Measurements from ENCODE around the gene MOB2. TPM values are rescaled to one million over a fixed set of nuclear protein-coding genes. Genes with fewer than 3 reads are reported as not detected.

MOB2 gene
- total RNA-seq, 1 experiment from 2014 or later: 29.8 TPM

- Mint-ChIP-seq H3K4me1 (ENCODE audit: low read depth, unreplicated experiment) (peaks cover 9% of the 10 kb centered on the region), H3K27ac (ENCODE audit: unreplicated experiment) (no peak overlapping the region), H3K36me3 (ENCODE audit: insufficient read depth, unreplicated experiment) (peaks cover 5% of the 10 kb centered on the region), H3K9me3 (ENCODE audit: low read depth, unreplicated experiment) (no peaks in the 10 kb centered on the region), H3K4me3 (ENCODE audit: low read depth, unreplicated experiment) (no peak overlapping the region), H3K27me3 (ENCODE audit: unreplicated experiment) (peaks cover under 1% of the 10 kb centered on the region)
- no peak for DNase-seq
- CTCF ChIA-PET: no interaction called here
- intact Hi-C loops (cut with micrococcal nuclease; ENCODE audit: unreplicated experiment): no loop called here
- no TSS peak for BruUV-seq (replicated peaks)
- no peak for TF ChIP-seq CTCF (IDR thresholded peaks at IDR 0.05; ENCODE audit: unreplicated experiment)
These were observed 46.2 kb upstream of the MOB2 start for GRCh38 chr11:1532606-1533341.

- Mint-ChIP-seq H3K4me3 (ENCODE audit: low read depth, unreplicated experiment) (no peak overlapping the region), H3K9me3 (ENCODE audit: low read depth, unreplicated experiment) (no peaks in the 10 kb centered on the region), H3K4me1 (ENCODE audit: low read depth, unreplicated experiment) (peaks cover 9% of the 10 kb centered on the region), H3K36me3 (ENCODE audit: insufficient read depth, unreplicated experiment) (peaks cover 5% of the 10 kb centered on the region), H3K27ac (ENCODE audit: unreplicated experiment) (no peak overlapping the region), H3K27me3 (ENCODE audit: unreplicated experiment) (no peaks in the 10 kb centered on the region)
- CTCF ChIA-PET: no interaction called here
- no peak for TF ChIP-seq CTCF (IDR thresholded peaks at IDR 0.05; ENCODE audit: unreplicated experiment)
- no TSS peak for BruUV-seq (replicated peaks)
- intact Hi-C loops (cut with micrococcal nuclease; ENCODE audit: unreplicated experiment): no loop called here
- no peak for DNase-seq
These were observed 45.5 kb upstream of the MOB2 start for GRCh38 chr11:1532014-1532586.

DNA sequence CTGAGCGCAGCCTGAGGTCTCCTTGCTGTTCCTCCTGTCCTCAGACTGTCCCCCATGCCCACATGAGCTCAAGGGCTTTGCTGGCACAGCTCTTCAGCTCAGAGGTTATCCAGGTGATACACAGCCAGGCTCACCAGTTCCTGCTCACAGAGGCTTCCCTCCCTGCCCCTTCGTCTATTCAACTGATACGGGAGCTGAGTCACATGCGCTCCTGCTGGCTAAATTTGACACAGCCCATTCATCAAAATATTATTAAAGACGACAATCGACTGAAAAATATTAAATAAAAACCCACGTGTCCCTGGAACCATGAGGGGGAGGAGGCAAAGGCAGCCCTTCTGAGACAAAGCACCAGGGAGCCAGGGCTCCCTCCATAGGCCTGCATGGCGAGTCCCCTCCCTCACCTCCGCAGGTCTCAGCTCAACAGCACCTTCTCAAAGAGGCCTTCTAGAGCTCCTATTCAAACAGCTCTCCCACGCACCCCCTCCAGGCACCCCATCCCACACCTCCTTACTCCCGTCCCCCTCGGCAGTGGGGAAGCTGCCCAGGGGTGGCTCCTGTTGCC lies 45.0 kb upstream of the MOB2 start:
- no peaks in the 10 kb centered on the region for H3K27me3 Mint-ChIP-seq (ENCODE audit: unreplicated experiment)
- intact Hi-C loops (cut with micrococcal nuclease; ENCODE audit: unreplicated experiment): no loop called here
- TF ChIP-seq CTCF (IDR thresholded peaks at IDR 0.05; ENCODE audit: unreplicated experiment): no peak
- H3K4me3 Mint-ChIP-seq (ENCODE audit: low read depth, unreplicated experiment): no peak overlapping the region
- H3K27ac Mint-ChIP-seq (ENCODE audit: unreplicated experiment): no peak overlapping the region
- no peaks in the 10 kb centered on the region for H3K9me3 Mint-ChIP-seq (ENCODE audit: low read depth, unreplicated experiment)
- no peak for DNase-seq
- no TSS peak for BruUV-seq (replicated peaks)
- peaks cover 9% of the 10 kb centered on the region for H3K4me1 Mint-ChIP-seq (ENCODE audit: low read depth, unreplicated experiment)
- peaks cover 5% of the 10 kb centered on the region for H3K36me3 Mint-ChIP-seq (ENCODE audit: insufficient read depth, unreplicated experiment)
- CTCF ChIA-PET: no interaction called here

GRCh38 chr11:1530686-1531448 lies 44.3 kb upstream of the MOB2 start:
- BruUV-seq (replicated peaks): no TSS peak
- Mint-ChIP-seq H3K27ac (ENCODE audit: unreplicated experiment) (no peak overlapping the region), H3K4me3 (ENCODE audit: low read depth, unreplicated experiment) (no peak overlapping the region), H3K27me3 (ENCODE audit: unreplicated experiment) (no peaks in the 10 kb centered on the region), H3K36me3 (ENCODE audit: insufficient read depth, unreplicated experiment) (peaks cover 5% of the 10 kb centered on the region), H3K4me1 (ENCODE audit: low read depth, unreplicated experiment) (peaks cover 9% of the 10 kb centered on the region), H3K9me3 (ENCODE audit: low read depth, unreplicated experiment) (no peaks in the 10 kb centered on the region)
- intact Hi-C loops (cut with micrococcal nuclease; ENCODE audit: unreplicated experiment): no loop called here
- CTCF ChIA-PET: no interaction called here
- TF ChIP-seq CTCF (IDR thresholded peaks at IDR 0.05; ENCODE audit: unreplicated experiment): no peak
- DNase-seq: no peak
